MM.1S (cell line): Measurements from ENCODE around the gene PLAAT4.

Source experiments
- EZH2 ChIP-seq: fragments of 300-600 bp; sonication (generic); optimal IDR thresholded peaks from 2 replicates; pipeline ENCODE3; 2017; ENCODE audit warnings: low read depth, mild to moderate bottlenecking, antibody characterized with exemption, low read length, mixed read lengths
- TF ChIP-seq, protein P1 (sequence below): fragments of 300-600 bp; sonication (generic); IDR thresholded peaks from 2 replicates; pipeline ENCODE4 v1.5.1; 2016; ENCODE audit warnings: antibody characterized with exemption, low read length, mixed read lengths

DNA sequence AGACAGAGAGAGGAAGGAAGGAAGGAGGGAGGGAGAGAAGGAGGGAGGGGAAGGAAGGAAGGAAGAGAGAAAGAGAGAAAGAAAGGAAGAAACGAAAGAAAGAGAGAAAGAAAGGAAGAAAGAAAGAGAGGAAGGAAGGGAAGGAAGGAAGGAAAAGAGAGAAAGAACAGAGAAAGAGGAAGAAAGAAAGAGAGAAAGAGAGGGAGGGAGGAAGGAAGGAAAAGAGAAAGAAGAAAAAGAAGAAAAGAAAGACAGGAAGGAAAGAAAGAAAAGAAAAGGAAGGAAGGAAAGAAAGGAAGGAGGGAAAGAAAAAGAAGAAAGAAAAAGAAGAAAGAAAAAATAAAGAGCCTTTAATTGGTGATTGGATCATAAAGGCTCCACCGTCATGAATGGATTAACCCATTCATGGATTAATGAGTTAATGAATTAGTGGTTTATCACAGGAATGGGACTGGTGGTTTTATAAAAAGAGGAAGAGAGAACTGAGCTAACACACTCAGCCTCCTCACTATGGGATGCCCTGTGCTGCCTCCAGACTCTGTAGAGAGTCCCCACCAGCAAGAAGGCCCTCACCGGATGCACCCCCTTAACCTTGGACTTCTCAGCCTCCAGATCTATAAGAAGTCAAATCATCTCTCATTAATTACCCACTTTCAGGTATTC is 35.5 kb downstream of the PLAAT4 start:
- TF ChIP-seq, protein P1, sequence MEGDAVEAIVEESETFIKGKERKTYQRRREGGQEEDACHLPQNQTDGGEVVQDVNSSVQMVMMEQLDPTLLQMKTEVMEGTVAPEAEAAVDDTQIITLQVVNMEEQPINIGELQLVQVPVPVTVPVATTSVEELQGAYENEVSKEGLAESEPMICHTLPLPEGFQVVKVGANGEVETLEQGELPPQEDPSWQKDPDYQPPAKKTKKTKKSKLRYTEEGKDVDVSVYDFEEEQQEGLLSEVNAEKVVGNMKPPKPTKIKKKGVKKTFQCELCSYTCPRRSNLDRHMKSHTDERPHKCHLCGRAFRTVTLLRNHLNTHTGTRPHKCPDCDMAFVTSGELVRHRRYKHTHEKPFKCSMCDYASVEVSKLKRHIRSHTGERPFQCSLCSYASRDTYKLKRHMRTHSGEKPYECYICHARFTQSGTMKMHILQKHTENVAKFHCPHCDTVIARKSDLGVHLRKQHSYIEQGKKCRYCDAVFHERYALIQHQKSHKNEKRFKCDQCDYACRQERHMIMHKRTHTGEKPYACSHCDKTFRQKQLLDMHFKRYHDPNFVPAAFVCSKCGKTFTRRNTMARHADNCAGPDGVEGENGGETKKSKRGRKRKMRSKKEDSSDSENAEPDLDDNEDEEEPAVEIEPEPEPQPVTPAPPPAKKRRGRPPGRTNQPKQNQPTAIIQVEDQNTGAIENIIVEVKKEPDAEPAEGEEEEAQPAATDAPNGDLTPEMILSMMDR, result no peak
- TF ChIP-seq EZH2, result no peak
